GM12801 (cell line): Measurements from ENCODE around the gene OXA1L.

ENCODE experiments used
- CTCF ChIP-seq: IDR thresholded peaks from one replicate; pipeline ENCODE4 v1.5.1; 2011; ENCODE audit warnings: control low read depth; ENCODE audit not compliant: insufficient read length; ENCODE audit errors: extremely low read depth

The OXA1L gene

GRCh38 chr14:22822016-22822570 lies 55.6 kb downstream of the OXA1L start:
- TF ChIP-seq CTCF = no peak
